GM12875 (cell line): Measurements from ENCODE around the gene RPL39L.

Experiments
- H3K4me3 ChIP-seq: one replicate; pipeline ENCODE4 v1.5.1; 2011; ENCODE audit warnings: low read depth, low read length, control low read depth
- TF ChIP-seq, protein P1 (sequence below): IDR thresholded peaks from 2 replicates; pipeline ENCODE4 v1.5.1; 2011; ENCODE audit warnings: low read depth, mild to moderate bottlenecking, control low read depth, inconsistent platforms, low read length, moderate library complexity, borderline replicate concordance; ENCODE audit not compliant: insufficient read depth

RPL39L gene

DNA sequence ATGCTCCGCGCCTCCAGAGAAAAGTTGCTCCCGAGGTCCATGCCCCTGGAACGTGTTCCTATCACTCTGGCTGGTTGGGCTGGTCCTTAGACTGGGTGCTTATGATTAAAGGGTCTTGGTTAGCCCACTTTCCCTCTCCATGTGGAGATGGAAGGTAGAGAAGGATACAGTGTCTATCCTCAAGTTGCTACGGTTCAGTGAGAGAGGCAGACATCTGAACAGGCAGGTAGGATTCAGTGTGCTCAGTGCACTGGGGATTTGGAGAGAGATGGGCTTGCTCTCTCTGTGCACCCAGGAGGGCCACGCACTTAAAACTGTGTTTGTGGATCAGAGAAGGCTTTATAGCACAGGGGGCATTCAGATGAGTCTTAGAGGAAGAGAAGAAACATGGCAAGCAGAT is 63.0 kb downstream of the RPL39L start:
- H3K4me3 ChIP-seq, result no peak overlapping the region
- TF ChIP-seq, protein P1, sequence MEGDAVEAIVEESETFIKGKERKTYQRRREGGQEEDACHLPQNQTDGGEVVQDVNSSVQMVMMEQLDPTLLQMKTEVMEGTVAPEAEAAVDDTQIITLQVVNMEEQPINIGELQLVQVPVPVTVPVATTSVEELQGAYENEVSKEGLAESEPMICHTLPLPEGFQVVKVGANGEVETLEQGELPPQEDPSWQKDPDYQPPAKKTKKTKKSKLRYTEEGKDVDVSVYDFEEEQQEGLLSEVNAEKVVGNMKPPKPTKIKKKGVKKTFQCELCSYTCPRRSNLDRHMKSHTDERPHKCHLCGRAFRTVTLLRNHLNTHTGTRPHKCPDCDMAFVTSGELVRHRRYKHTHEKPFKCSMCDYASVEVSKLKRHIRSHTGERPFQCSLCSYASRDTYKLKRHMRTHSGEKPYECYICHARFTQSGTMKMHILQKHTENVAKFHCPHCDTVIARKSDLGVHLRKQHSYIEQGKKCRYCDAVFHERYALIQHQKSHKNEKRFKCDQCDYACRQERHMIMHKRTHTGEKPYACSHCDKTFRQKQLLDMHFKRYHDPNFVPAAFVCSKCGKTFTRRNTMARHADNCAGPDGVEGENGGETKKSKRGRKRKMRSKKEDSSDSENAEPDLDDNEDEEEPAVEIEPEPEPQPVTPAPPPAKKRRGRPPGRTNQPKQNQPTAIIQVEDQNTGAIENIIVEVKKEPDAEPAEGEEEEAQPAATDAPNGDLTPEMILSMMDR, result no peak

DNA sequence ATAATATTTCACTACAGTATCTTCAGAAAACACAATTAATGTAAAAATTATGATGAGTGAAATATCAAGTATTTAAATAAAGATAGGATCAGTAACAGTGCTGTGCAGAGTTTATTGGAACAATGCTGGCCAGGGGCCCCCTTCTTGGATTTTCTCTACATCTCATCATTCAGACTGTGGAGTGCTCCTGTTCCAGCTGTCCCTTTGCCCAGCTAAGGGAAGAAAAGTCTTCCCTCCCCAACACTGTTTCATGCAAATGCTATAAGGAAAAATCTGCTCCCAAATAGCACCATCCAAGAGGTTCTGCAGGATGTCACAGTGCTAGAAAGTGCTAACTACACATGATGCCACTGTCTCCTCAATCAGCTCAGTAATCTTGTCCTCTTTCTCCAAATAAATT is 64.5 kb downstream of the RPL39L start:
- TF ChIP-seq, protein P1, result no peak
- H3K4me3 ChIP-seq, result no peak overlapping the region

DNA sequence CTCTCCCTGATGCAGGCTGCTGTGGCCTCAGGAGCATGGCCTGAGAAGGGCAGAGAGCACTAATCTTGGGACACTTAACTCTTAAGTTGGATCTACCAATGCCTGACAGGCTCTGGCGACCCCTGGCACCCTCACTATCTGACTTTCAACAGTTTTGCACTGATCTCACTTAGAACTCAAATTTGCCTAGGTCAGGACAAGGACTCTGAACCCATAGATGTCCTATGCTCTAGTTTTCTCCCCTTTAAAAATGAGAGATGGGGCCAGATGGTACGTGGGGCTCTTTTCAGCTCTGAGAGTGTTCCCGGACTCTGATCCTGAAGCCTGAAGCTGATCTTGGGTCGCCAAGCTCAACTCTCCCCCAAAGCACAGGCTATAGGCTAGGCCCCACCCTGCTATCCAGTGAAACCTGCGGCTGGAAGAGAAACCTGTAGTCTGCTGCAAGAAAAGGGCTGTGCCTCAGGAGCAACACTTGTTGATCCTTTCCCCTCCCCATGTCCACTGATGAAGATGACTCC is 65.7 kb downstream of the RPL39L start:
- no peak overlapping the region for H3K4me3 ChIP-seq
- TF ChIP-seq, protein P1, result no peak

DNA sequence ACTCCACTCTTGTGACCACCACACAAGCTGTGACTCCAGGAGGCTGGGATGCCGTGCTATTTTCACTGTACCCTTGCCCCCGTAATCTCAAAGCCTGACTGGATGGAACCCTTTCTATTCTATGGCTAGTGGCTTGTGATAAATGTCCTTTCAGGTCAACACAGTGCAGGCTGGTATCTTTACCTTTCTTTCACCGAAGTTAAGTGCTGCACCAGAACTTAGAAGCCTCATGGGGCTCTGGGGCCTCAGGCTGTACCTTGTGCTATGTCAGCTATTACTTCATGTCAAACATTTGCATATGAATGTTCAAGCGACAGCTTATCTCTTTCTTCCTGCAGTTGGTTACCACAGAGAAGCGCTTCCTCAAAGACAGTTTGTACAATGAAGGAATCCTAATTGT is 66.8 kb downstream of the RPL39L start:
- H3K4me3 ChIP-seq, result no peak overlapping the region

DNA sequence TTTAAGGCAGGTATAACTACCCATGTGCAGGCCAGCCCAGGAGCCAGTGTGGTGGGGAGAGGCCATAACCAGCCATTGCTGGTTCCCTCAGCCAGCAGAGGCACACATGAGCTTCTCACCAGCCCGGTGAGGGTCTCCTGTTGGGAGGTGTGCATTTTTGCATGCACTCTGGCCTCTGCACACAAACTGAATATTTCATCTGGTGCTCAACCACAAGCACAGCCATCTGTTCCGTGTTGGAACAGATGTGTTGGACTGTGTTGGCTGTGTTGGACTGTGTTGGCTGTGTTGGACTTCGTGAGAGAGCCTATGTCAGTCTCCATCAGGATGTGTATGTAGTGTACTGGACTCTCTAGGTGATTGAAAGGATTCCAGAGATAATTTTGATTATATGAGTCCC is 67.2 kb downstream of the RPL39L start:
- H3K4me3 ChIP-seq, result no peak overlapping the region
- TF ChIP-seq, protein P1, result no peak

More for the DNA sequence above, 66.8 kb downstream of the RPL39L start:
- TF ChIP-seq, protein P1, result no peak
